Neural cell (in vitro differentiated cells): ENCODE results near the gene GRAMD4.

Source experiments
- CTCF ChIP-seq: fragments of 450-650 bp; IDR thresholded peaks from 2 replicates; pipeline ENCODE4 v1.5.1; 2014; ENCODE audit warnings: antibody characterized with exemption, mild to moderate bottlenecking, moderate library complexity; ENCODE audit not compliant: poor library complexity, severe bottlenecking
- EZH2 ChIP-seq: fragments of 200-600, 300-800 bp; shearing (Covaris generic), sonication (generic); IDR thresholded peaks from 2 replicates; pipeline ENCODE4 v1.6.1; 2014; ENCODE audit warnings: antibody characterized with exemption, low read length, borderline replicate concordance, mild to moderate bottlenecking; ENCODE audit not compliant: insufficient read depth, poor library complexity, severe bottlenecking
- MXI1 ChIP-seq: fragments of 450-650 bp; conservative IDR thresholded peaks from 2 replicates; pipeline ENCODE4 v1.6.1; 2014; ENCODE audit warnings: antibody characterized with exemption, mild to moderate bottlenecking; ENCODE audit not compliant: poor library complexity, severe bottlenecking
- POLR2AphosphoS5 ChIP-seq: IDR thresholded peaks from 2 replicates; pipeline ENCODE4 v1.6.1; 2012
- REST ChIP-seq: IDR thresholded peaks from 2 replicates; pipeline ENCODE4 v1.6.1; 2012; ENCODE audit warnings: borderline replicate concordance
- SMC3 ChIP-seq: fragments of 450-650 bp; conservative IDR thresholded peaks from 2 replicates; pipeline ENCODE4 v1.6.1; 2014; ENCODE audit warnings: antibody characterized with exemption, mild to moderate bottlenecking, moderate library complexity; ENCODE audit not compliant: poor library complexity
- TAF1 ChIP-seq: IDR thresholded peaks from 2 replicates; pipeline ENCODE4 v1.6.1; 2012; ENCODE audit warnings: low read depth

- TF ChIP-seq MXI1 (no peak), EZH2 (no peak), REST (no peak), CTCF (no peak), SMC3 (no peak), TAF1 (no peak), POLR2AphosphoS5 (no peak)
These were observed 85.9 kb downstream of the GRAMD4 start for GRCh38 chr22:46706060-46706459.
